ENCODE results near the gene PNPLA1.

The PNPLA1 gene

GRCh38 chr6:36328600-36328999 is 58.7 kb downstream of the PNPLA1 start:
- DNase-seq (ENCODE audit: low read depth, low spot score), result no peak
- TF ChIP-seq CTCF (IDR thresholded peaks at IDR 0.05; ENCODE audit: insufficient read depth, low read length, missing control alignments), result no peak
- ChIA-PET POLR2A (no interaction called here), CTCF (interaction anchor here (1.1 to 5.1 kb wide), 6 partner anchors 11 to 37 kb away, joined by 3 to 36 read pairs (median 4); no protein-coding TSS in a partner anchor)
- no peak overlapping the region for H3K4me3 ChIP-seq (ENCODE audit: low read depth, low read length)

GRCh38 chr6:36329798-36330291 is 60.0 kb downstream of the PNPLA1 start:
- no peak overlapping the region for H3K4me3 ChIP-seq (ENCODE audit: low read depth, low read length)
- ChIA-PET CTCF (interaction anchor here (1.1 to 2.4 kb wide), 5 partner anchors 9 to 30 kb away, joined by 3 to 17 read pairs (median 5); no protein-coding TSS in a partner anchor), POLR2A (interaction anchor here (0.6 kb wide), 1 partner anchor 20 kb away, joined by 3 read pairs; no protein-coding TSS in a partner anchor)
- TF ChIP-seq CTCF (IDR thresholded peaks at IDR 0.05; ENCODE audit: insufficient read depth, low read length, missing control alignments), result no peak
- DNase-seq (ENCODE audit: low read depth, low spot score), result no peak

- TF ChIP-seq CTCF (IDR thresholded peaks at IDR 0.05; ENCODE audit: insufficient read depth, low read length, missing control alignments), result no peak
- no peak for DNase-seq (ENCODE audit: low read depth, low spot score)
- H3K4me3 ChIP-seq (ENCODE audit: low read depth, low read length), result no peak overlapping the region
- ChIA-PET CTCF (interaction anchor here (1.2 to 2.4 kb wide), 3 partner anchors 10 to 30 kb away, joined by 3 to 17 read pairs (median 5); no protein-coding TSS in a partner anchor), POLR2A (no interaction called here)
Observed at GRCh38 chr6:36330366-36330765, 60.5 kb downstream of the PNPLA1 start.

- DNase-seq (ENCODE audit: low read depth, low spot score), result no peak
- POLR2A ChIA-PET, result no interaction called here
- TF ChIP-seq CTCF (IDR thresholded peaks at IDR 0.05; ENCODE audit: insufficient read depth, low read length, missing control alignments), result no peak
- CTCF ChIA-PET, result interaction anchor here (2.4 kb wide), 1 partner anchor 9 kb away, joined by 17 read pairs; no protein-coding TSS in a partner anchor
- H3K4me3 ChIP-seq (ENCODE audit: low read depth, low read length), result no peak overlapping the region
Observed at GRCh38 chr6:36331381-36331780, 61.5 kb downstream of the PNPLA1 start.

GRCh38 chr6:36333171-36333895 is 63.5 kb downstream of the PNPLA1 start:
- CTCF ChIA-PET, result interaction anchor here (1.0 to 11.5 kb wide), 4 partner anchors 8 to 30 kb away, joined by 3 to 267 read pairs (median 9); no protein-coding TSS in a partner anchor
- TF ChIP-seq CTCF (IDR thresholded peaks at IDR 0.05; ENCODE audit: insufficient read depth, low read length, missing control alignments), result no peak
- no peak overlapping the region for H3K4me3 ChIP-seq (ENCODE audit: low read depth, low read length)
- POLR2A ChIA-PET, result no interaction called here
- no peak for DNase-seq (ENCODE audit: low read depth, low spot score)

Data from AG04449 (cell line).